GM19438 (cell line): ENCODE measurements around the gene RRP8.
A peak's percentile ranks its signal among the peaks of the same experiment; 100 is the strongest.

Experiments used
- ATAC-seq: cut with Tn5 transposase; IDR thresholded peaks from one replicate; pipeline ENCODE4 v1.9.1; 2021; ENCODE audit warnings: low read depth; ENCODE audit not compliant: unreplicated experiment

The RRP8 gene

GRCh38 chr11:6604790-6605189 is 1.4 kb upstream of the RRP8 start:
- ATAC-seq: no peak

- peak; percentile 49 for ATAC-seq
These were observed 738 bp upstream of the RRP8 start for GRCh38 chr11:6604081-6604626.

GRCh38 chr11:6602096-6602940 is 1.1 kb downstream of the RRP8 start:
- ATAC-seq: no peak

- no peak for ATAC-seq
These were observed 2.4 kb downstream of the RRP8 start for GRCh38 chr11:6601041-6601461.

GRCh38 chr11:6599881-6600390 is 3.5 kb downstream of the RRP8 start:
- ATAC-seq: no peak

GRCh38 chr11:6599449-6599848 is 4.0 kb downstream of the RRP8 start:
- no peak for ATAC-seq

GRCh38 chr11:6598555-6598954 is 4.9 kb downstream of the RRP8 start:
- no peak for ATAC-seq

GRCh38 chr11:6596239-6596877 is 7.1 kb downstream of the RRP8 start:
- no peak for ATAC-seq

GRCh38 chr11:6594142-6594768 is 9.2 kb downstream of the RRP8 start:
- no peak for ATAC-seq

- no peak for ATAC-seq
These were observed 15.4 kb downstream of the RRP8 start for GRCh38 chr11:6588018-6588417.

- no peak for ATAC-seq
These were observed 16.0 kb downstream of the RRP8 start for GRCh38 chr11:6587360-6587953.

GRCh38 chr11:6586434-6587359 is 16.7 kb downstream of the RRP8 start:
- ATAC-seq: no peak

GRCh38 chr11:6584528-6584927 is 18.9 kb downstream of the RRP8 start:
- no peak for ATAC-seq

- ATAC-seq: no peak
These were observed 19.8 kb downstream of the RRP8 start for GRCh38 chr11:6583584-6583983.

GRCh38 chr11:6579681-6580080 is 23.7 kb downstream of the RRP8 start:
- no peak for ATAC-seq

GRCh38 chr11:6578134-6578533 is 25.3 kb downstream of the RRP8 start:
- ATAC-seq: no peak

GRCh38 chr11:6576471-6577373 is 26.7 kb downstream of the RRP8 start:
- ATAC-seq: no peak

- no peak for ATAC-seq
These were observed 28.4 kb downstream of the RRP8 start for GRCh38 chr11:6574816-6575715.
